GM12878 (cell line): ENCODE data around the gene MT1H. TPM values are rescaled to one million over a fixed set of nuclear protein-coding genes. Genes with fewer than 3 reads are reported as not detected.

Source experiments
- ATAC-seq: fragments of 200-7000 bp; cut with Tn5 transposase; 3 replicates; pipeline ENCODE4 v1.9.1; 2020; ENCODE audit warnings: mild to moderate bottlenecking, moderate library complexity
- BruUV-seq: library from RNA; stranded (reverse); fragments of 400-500 nt; replicated peaks from 2 replicates; lab custom pipeline; 2021; lab: Mats Ljungman, UMichigan
- CTCF ChIA-PET: fragments of 300-600 bp; sonication (Branson Sonifier 250); formaldehyde crosslinking; extraction: SDS; loops from one replicate; lab custom pipeline; 2021; ENCODE audit warnings: inconsistent platforms; lab: Yijun Ruan, JAX
- POLR2A ChIA-PET: fragments of 350-600 bp; formaldehyde crosslinking; extraction: SDS; loops from one replicate; lab custom pipeline; 2021; ENCODE audit warnings: inconsistent platforms; lab: Charles Lee
- RAD21 ChIA-PET: fragments of 300-600 bp; sonication (Branson Sonifier 250); formaldehyde crosslinking; loops from one replicate; lab custom pipeline; 2023; ENCODE audit warnings: antibody characterized with exemption; ENCODE audit not compliant: unreplicated experiment; lab: Charles Lee
- SMC1A ChIA-PET: fragments of 300-600 bp; sonication (Branson Sonifier 250); formaldehyde crosslinking; loops from one replicate; lab custom pipeline; 2023; ENCODE audit not compliant: unreplicated experiment, uncharacterized antibody; lab: Charles Lee
- DNase-seq: peaks from one replicate; pipeline ENCODE4 v3.0.0-alpha.2; 2011; ENCODE audit warnings: low read depth, low spot score
- FAIRE-seq: peaks from 3 replicates; lab custom pipeline; 2011; peaks lifted over from hg19 to GRCh38; lab: Jason Lieb, UNC
- H2AFZ ChIP-seq: 2 replicates; pipeline ENCODE4 v1.6.0; 2011; ENCODE audit warnings: low read depth, low read length, control low read depth; ENCODE audit not compliant: control insufficient read depth
- H3K27ac ChIP-seq: 2 replicates; pipeline ENCODE4 v1.5.1; 2011; ENCODE audit warnings: control low read depth; ENCODE audit not compliant: control insufficient read depth, insufficient read depth
- H3K27me3 ChIP-seq, 2 experiments: replicated peaks in 1 of 2; 2 replicates each; pipeline versions ENCODE4 v1.6.0 to v1.6.1; 2011; ENCODE audit warnings: low read length in 1 of 2; ENCODE audit not compliant: control insufficient read depth in 2 of 2, insufficient read depth in 2 of 2
- H3K36me3 ChIP-seq, 2 experiments: 2 replicates each; pipeline ENCODE4 v1.5.1; 2011; ENCODE audit warnings: low read length in 1 of 2; ENCODE audit not compliant: control insufficient read depth in 2 of 2, insufficient read depth in 2 of 2
- H3K4me1 ChIP-seq: 2 replicates; pipeline ENCODE4 v1.6.1; 2011; ENCODE audit warnings: mild to moderate bottlenecking, low read length, moderate library complexity, mixed read lengths; ENCODE audit not compliant: control insufficient read depth, insufficient read depth
- H3K4me2 ChIP-seq: 2 replicates; pipeline ENCODE4 v1.6.0; 2011; ENCODE audit warnings: control low read depth; ENCODE audit not compliant: control insufficient read depth, insufficient read depth
- H3K4me3 ChIP-seq: fragments of 200-600 bp; sonication (generic); 2 replicates; pipeline ENCODE4 v1.5.1; 2016
- H3K79me2 ChIP-seq: 2 replicates; pipeline ENCODE4 v1.6.0; 2011; ENCODE audit warnings: low read length; ENCODE audit not compliant: control insufficient read depth, insufficient read depth
- H3K9ac ChIP-seq: 2 replicates; pipeline ENCODE4 v1.8.0; 2011; ENCODE audit warnings: low read length, control low read depth, mixed read lengths; ENCODE audit not compliant: control insufficient read depth, insufficient read depth
- H3K9me3 ChIP-seq: replicated peaks from 3 replicates; pipeline ENCODE4 v1.5.1; 2011; ENCODE audit warnings: mild to moderate bottlenecking, low read length; ENCODE audit not compliant: control insufficient read depth, insufficient read depth
- H4K20me1 ChIP-seq: 2 replicates; pipeline ENCODE4 v1.6.0; 2011; ENCODE audit not compliant: control insufficient read depth, insufficient read depth
- BCL3 ChIP-seq: IDR thresholded peaks from 2 replicates; pipeline ENCODE4 v1.6.1; 2011; ENCODE audit warnings: borderline replicate concordance, low read depth, mild to moderate bottlenecking, moderate library complexity, low read length; ENCODE audit not compliant: insufficient read depth, poor library complexity, severe bottlenecking
- BMI1 ChIP-seq: fragments of 450-650 bp; IDR thresholded peaks from 2 replicates; pipeline ENCODE4 v1.6.1; 2016; ENCODE audit warnings: mild to moderate bottlenecking, moderate library complexity, borderline replicate concordance
- FOXK2 ChIP-seq: fragments of 450-650 bp; IDR thresholded peaks from 2 replicates; pipeline ENCODE4 v1.6.1; 2017; ENCODE audit warnings: mild to moderate bottlenecking, moderate library complexity
- HDGF ChIP-seq: fragments of 450-650 bp; IDR thresholded peaks from 2 replicates; pipeline ENCODE4 v1.6.1; 2016; ENCODE audit warnings: antibody characterized with exemption
- LARP7 ChIP-seq: fragments of 450-650 bp; IDR thresholded peaks from 2 replicates; pipeline ENCODE4 v1.6.1; 2017; ENCODE audit warnings: mild to moderate bottlenecking
- PKNOX1 ChIP-seq: fragments of 450-650 bp; IDR thresholded peaks from 2 replicates; pipeline ENCODE4 v1.6.1; 2016; ENCODE audit warnings: mild to moderate bottlenecking
- PML ChIP-seq: IDR thresholded peaks from 2 replicates; pipeline ENCODE4 v1.6.1; 2012; ENCODE audit warnings: low read length, inconsistent platforms
- POLR2A ChIP-seq: IDR thresholded peaks from 2 replicates; pipeline ENCODE4 v1.6.1; 2011; ENCODE audit warnings: low read depth, mild to moderate bottlenecking, low read length
- RB1 ChIP-seq: fragments of 450-650 bp; formaldehyde crosslinking; IDR thresholded peaks from 2 replicates; pipeline ENCODE4 v1.6.1; 2017; ENCODE audit warnings: mild to moderate bottlenecking, borderline replicate concordance
- RELB ChIP-seq: fragments of 450-650 bp; IDR thresholded peaks from 2 replicates; pipeline ENCODE4 v1.6.1; 2017; ENCODE audit warnings: low read depth, mild to moderate bottlenecking, moderate library complexity
- RFX5 ChIP-seq: IDR thresholded peaks from 2 replicates; pipeline ENCODE4 v1.6.1; 2011; ENCODE audit warnings: low read depth, low read length, improper control_type of control experiment
- TCF7 ChIP-seq: IDR thresholded peaks from 2 replicates; pipeline ENCODE4 v1.6.1; 2014; ENCODE audit warnings: antibody characterized with exemption, borderline replicate concordance
- ZBTB11 ChIP-seq: fragments of 450-650 bp; formaldehyde crosslinking; IDR thresholded peaks from 2 replicates; pipeline ENCODE4 v1.5.0; 2022; ENCODE audit warnings: mild to moderate bottlenecking, missing genetic modification characterization
- ZNF217 ChIP-seq: fragments of 450-650 bp; IDR thresholded peaks from 2 replicates; pipeline ENCODE4 v1.6.1; 2017; ENCODE audit warnings: antibody characterized with exemption, mild to moderate bottlenecking
- ZNF384 ChIP-seq: IDR thresholded peaks from 2 replicates; pipeline ENCODE4 v1.6.1; 2012; ENCODE audit warnings: low read depth, mild to moderate bottlenecking, low read length, improper control_type of control experiment, borderline replicate concordance
- WGBS: methylation state at CpG from one replicate; pipeline ENCODE4 v1.1.6; 2016; ENCODE audit warnings: low lambda C conversion rate; ENCODE audit not compliant: insufficient replicate concordance, insufficient coverage; ENCODE audit errors: missing lambda C conversion rate; 5-methylcytosine and 5-hydroxymethylcytosine counted together
- in situ Hi-C: fragments of 300-500 bp; cut with MboI; formaldehyde crosslinking; loops from 9 replicates; pipeline ENCODE4 v1.14.3; 2018; ENCODE audit warnings: mixed read lengths
- intact Hi-C: fragments of 100-400 bp; cut with micrococcal nuclease; formaldehyde crosslinking; loops from one replicate; pipeline ENCODE4 v1.14.2; 2022; ENCODE audit not compliant: unreplicated experiment
- polyA plus RNA-seq, 11 experiments: library from polyadenylated mRNA; depleted of rRNA in 4 of 11; unstranded in 6 of 11; stranded (reverse) in 5 of 11; fragments of >200 nt; fragmentation: Nextera tagmentation in 4 of 11; fragmentation: Illumina TruSeq in 1 of 11; extraction: Ambion mirVana in 4 of 11; extraction: Trizol in 1 of 11; gene quantifications; 1 replicate in 1 of 11; 2 replicates in 10 of 11; pipeline versions ENCODE4 v1.2.1 to v1.2.3, GENCODE V29; 2011 to 2016; ENCODE audit warnings: inconsistent platforms in 2 of 11, missing spikeins in 2 of 11, low read depth in 1 of 11
- total RNA-seq, 4 experiments: library from RNA; depleted of rRNA in 3 of 4; stranded (reverse); fragments of >200 nt in 3 of 4; fragmentation: Illumina TruSeq in 1 of 4; extraction: Trizol in 1 of 4; gene quantifications; 2 replicates each; pipeline versions ENCODE4 v1.2.1 to v1.2.3, GENCODE V29; 2013 to 2021

The MT1H gene
- total and polyA plus RNA-seq, 10 of the 15 experiments (the other 5 are each of a cell fraction or from before 2014, with no cell fraction given) = 0.40 to 6.0 (median 1.1) TPM; not detected in 2

- in situ Hi-C loops = no loop called here
- SMC1A ChIA-PET = interaction anchor here (1.2 kb wide), 1 partner anchor 10 kb away, joined by 4 read pairs; no protein-coding TSS in a partner anchor
These were observed 36.1 kb upstream of the MT1H start for GRCh38 chr16:56633535-56633934.

More at GRCh38 chr16:56633535-56633934, 36.1 kb upstream of the MT1H start:
- no peak overlapping the region for H3K27ac ChIP-seq
- H3K79me2 ChIP-seq = no peaks in the 10 kb centered on the region
- no peak for ATAC-seq
- H2AFZ ChIP-seq = no peak overlapping the region
- DNase-seq = no peak
- peaks cover 15% of the 10 kb centered on the region for H3K4me1 ChIP-seq
- intact Hi-C loops = no loop called here
- TF ChIP-seq ZNF384 (no peak), RELB (no peak), RFX5 (no peak), ZBTB11 (no peak), PML (no peak), POLR2A (no peak), LARP7 (no peak), RB1 (no peak), BCL3 (no peak), TCF7 (no peak), PKNOX1 (no peak), HDGF (no peak), FOXK2 (no peak), ZNF217 (no peak), BMI1 (no peak)
- TF ChIP-seq, all 136 proteins: peak for 0
- Histone ChIP-seq H3K27me3 (peaks cover 20 to 24% of the 10 kb centered on the region in 2 experiments), H3K4me2 (no peak overlapping the region), H3K9ac (no peak overlapping the region), H3K36me3 (no peaks in the 10 kb centered on the region), H3K9me3 (no peaks in the 10 kb centered on the region), H3K4me3 (no peak overlapping the region), H4K20me1 (no peaks in the 10 kb centered on the region)
- CTCF ChIA-PET = no interaction called here
- 23% methylated on average over 6 of the region's 7 CpGs for WGBS
- POLR2A ChIA-PET = no interaction called here
- FAIRE-seq = no peak
- RAD21 ChIA-PET = interaction anchor here (1.7 kb wide), 1 partner anchor 9 kb away, joined by 5 read pairs; no protein-coding TSS in a partner anchor
- BruUV-seq = no TSS peak
